Measurements from ENCODE around the gene CEL.

CEL gene

GRCh38 chr9:133113163-133113948, 51.6 kb downstream of the CEL start:
- TF ChIP-seq CTCF (conservative IDR thresholded peaks at IDR 0.05; ENCODE audit: low read depth) = no peak
- no peak for DNase-seq (ENCODE audit: low spot score)
- CTCF ChIA-PET = interaction anchor here (1.0 to 7.8 kb wide), 6 partner anchors 30 to 86 kb away, joined by 3 to 58 read pairs (median 5); no protein-coding TSS in a partner anchor
- H3K27ac ChIP-seq = peak overlapping the region; percentile 93
- POLR2A ChIA-PET (ENCODE audit: low non-redundant PET) = no interaction called here

- DNase-seq (ENCODE audit: low spot score) = no peak
- no peak for TF ChIP-seq CTCF (conservative IDR thresholded peaks at IDR 0.05; ENCODE audit: low read depth)
- ChIA-PET CTCF (interaction anchor here (1.0 to 7.8 kb wide), 6 partner anchors 8 to 85 kb away, joined by 3 to 58 read pairs (median 5); no protein-coding TSS in a partner anchor), POLR2A (ENCODE audit: low non-redundant PET) (interaction anchor here (0.8 kb wide), 1 partner anchor 84 kb away, joined by 5 read pairs; the partner anchor contains the start of gene GTF3C5)
- H3K27ac ChIP-seq = peak overlapping the region; percentile 93
These were observed 52.4 kb downstream of the CEL start for GRCh38 chr9:133113949-133114885.

DNA sequence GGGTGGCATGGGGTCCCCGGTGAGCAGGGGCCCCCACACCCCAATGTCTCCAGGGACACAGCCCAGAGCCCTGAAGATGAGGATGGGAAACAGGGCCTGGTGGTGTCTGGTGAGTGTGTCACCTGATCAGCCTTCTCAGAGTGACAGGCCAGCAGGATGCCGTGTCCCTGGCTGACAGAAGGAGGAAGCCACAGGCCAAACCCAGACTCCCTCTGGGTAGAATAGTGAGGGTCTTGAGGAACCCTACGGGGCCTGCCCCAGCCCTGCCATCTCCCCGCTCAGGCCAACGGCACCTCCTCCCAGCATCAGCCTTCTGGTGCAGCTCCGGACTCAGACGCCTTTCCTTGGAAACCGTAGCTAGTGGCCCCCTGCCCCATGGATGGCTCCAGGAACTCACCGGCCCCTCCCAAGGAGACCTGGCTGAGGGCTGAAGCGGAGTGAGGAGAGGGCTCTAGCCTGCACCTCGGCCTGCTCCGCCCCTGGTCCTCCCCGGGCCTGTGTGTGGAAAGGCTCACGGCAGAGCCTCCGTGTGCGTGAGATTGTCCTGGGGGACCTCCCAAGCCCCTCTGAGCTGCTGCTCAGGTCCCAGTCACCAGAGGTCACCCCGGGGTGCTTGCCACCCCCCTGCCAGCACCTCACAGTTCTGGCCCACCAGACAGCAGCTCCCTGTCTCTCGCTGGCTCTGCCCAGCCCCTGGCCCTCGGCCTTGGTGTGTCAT, 53.3 kb downstream of the CEL start:
- ChIA-PET POLR2A (ENCODE audit: low non-redundant PET) (no interaction called here), CTCF (interaction anchor here (1.1 to 7.8 kb wide), 4 partner anchors 9 to 66 kb away, joined by 3 to 58 read pairs (median 12); no protein-coding TSS in a partner anchor)
- no peak for DNase-seq (ENCODE audit: low spot score)
- TF ChIP-seq CTCF (conservative IDR thresholded peaks at IDR 0.05; ENCODE audit: low read depth) = no peak
- H3K27ac ChIP-seq = peak overlapping the region; percentile 93

GRCh38 chr9:133115604-133116345, 54.0 kb downstream of the CEL start:
- no peak for TF ChIP-seq CTCF (conservative IDR thresholded peaks at IDR 0.05; ENCODE audit: low read depth)
- ChIA-PET CTCF (interaction anchor here (3.3 to 7.8 kb wide), 2 partner anchors 28 to 31 kb away, joined by 19 to 58 read pairs; no protein-coding TSS in a partner anchor), POLR2A (ENCODE audit: low non-redundant PET) (no interaction called here)
- H3K27ac ChIP-seq = peak overlapping the region; percentile 93
- DNase-seq (ENCODE audit: low spot score) = no peak

DNA sequence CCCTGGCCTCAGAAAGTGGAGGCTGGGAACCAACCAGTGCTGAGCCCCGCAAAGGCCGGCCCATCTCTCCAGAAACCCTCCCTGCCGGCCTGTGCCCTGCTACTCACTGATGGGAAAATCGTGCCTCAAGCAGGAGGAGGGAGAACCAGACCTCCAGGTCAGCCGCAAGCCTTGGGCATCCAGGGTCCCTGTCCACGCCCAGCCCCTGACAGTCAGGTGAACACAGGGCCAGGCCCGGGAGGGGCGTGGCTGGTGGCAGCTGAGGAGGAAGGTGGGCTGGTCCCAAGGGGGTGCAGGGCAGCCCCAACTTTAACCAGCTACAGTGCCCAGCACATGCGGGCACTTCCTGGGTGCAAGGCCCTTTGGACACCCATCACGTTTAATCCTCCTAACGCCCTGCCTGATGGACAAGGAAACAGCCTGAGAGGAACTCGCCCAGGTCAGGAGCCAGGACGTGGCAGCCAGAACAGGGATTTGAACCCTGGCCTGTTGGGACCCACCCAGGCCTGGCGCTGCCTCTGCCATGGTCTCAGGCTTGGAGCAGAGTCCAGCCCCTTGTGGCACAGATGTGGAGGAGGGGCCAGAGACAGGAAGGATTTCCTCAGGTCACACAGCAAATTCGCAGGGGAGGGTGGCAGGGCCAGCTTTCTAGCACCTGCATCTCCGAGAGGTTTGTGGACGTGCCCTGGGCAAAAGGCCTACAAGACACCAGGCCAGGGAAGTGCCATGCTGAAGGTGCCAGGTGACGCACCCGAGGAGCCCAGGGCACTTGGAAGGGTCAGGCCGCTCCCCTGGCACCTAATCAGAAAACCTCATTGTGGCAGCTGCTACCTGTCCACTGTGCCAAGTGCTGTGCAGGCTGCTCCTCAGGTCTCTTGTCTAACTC, 54.8 kb downstream of the CEL start:
- ChIA-PET CTCF (interaction anchor here (0.6 to 1.3 kb wide), 6 partner anchors 11 to 113 kb away, joined by 3 to 8 read pairs (median 3); no protein-coding TSS in a partner anchor), POLR2A (ENCODE audit: low non-redundant PET) (interaction anchor here (1.1 kb wide), 1 partner anchor 33 kb away, joined by 5 read pairs; no protein-coding TSS in a partner anchor)
- peak overlapping the region; percentile 93 for H3K27ac ChIP-seq
- TF ChIP-seq CTCF (conservative IDR thresholded peaks at IDR 0.05; ENCODE audit: low read depth) = no peak
- DNase-seq (ENCODE audit: low spot score) = no peak
